GM21576 (cell line): ENCODE results near the gene SLC44A4.
"Not testable (repeated sequence)": the region's sequence is repeated elsewhere in the genome, so short reads cannot be mapped to it uniquely, and the experiment has no call there.

Experiments used
- ATAC-seq: cut with Tn5 transposase; IDR thresholded peaks from one replicate; pipeline ENCODE4 v1.9.1; 2021; ENCODE audit warnings: mild to moderate bottlenecking, moderate library complexity; ENCODE audit not compliant: unreplicated experiment

Gene SLC44A4

DNA sequence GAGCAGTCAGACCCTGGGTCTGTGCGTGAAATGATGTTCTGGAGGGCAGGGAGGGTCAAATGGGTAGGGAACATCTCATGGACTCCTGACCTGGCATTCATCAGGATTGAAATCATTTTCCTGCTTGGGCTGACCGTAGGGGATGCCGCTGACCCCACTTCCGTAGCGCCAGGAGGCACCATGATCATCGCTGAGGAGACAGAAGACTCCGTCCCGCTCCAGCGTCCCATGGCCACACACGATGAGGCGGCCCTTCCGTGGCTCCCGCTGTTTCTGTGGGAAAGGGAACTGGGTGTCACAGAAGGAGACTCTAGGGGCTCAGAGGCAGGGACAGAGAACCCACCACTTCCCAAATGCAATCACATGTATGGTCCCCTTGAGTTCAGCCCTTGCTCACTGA, 18.4 kb downstream of the SLC44A4 start:
- no peak for ATAC-seq

DNA sequence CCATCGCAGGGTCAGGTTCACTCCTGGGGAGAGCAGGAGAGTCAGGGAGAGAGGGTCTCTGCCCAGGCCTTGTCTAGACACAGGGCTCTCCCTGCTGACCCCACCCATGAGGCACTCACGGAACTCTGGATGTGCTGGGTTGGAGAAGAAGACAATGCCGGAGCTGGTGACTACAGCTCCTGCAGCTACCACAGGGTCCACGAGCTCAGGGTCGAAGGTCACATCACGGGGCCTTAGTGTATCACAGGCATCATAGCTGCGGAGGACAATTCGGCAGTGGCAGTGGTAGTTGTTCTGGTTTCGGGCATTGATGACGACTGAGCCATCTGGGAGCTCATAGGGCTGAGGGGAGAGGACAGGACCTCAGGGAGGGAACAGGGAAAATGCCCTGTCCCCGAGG, 18.9 kb downstream of the SLC44A4 start:
- no peak for ATAC-seq

DNA sequence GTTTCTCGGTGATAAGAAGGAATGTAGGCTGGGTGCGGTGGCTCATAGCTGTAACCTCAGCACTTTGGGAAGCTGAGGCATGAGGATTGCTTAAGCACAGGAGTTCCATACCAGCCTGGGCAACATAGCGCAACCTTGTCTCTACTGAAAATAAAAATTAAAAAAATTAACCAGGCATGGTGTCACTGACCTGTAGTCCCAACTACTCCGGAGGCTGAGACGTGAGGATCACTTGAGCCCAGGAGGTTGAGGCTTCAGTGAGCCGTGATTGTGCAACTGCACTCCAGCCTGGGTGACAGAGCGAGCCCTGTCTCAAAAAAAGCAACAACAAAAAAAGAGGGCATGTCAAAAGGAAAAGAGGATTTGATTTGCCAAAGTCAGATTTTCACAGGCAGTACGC, 20.1 kb downstream of the SLC44A4 start:
- ATAC-seq = no peak

DNA sequence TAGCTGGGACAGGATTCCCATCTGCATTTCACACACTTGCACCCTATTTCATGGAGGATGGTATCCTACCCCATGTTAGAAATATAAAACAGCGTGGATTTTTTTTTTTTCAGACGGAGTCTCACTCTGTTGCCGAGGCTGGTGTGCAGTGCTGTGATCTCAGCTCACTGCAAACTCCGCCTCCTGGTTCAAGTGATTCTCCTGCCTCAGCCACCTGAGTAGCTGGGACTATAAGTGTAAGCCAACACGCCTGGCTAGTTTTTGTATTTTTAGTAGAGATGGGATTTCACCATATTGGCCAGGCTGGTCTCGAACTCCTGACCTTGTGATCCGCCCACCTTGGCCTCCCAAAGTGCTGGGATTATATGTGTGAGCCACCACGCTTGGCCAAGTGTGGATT, 21.0 kb downstream of the SLC44A4 start:
- ATAC-seq = not testable (repeated sequence)

DNA sequence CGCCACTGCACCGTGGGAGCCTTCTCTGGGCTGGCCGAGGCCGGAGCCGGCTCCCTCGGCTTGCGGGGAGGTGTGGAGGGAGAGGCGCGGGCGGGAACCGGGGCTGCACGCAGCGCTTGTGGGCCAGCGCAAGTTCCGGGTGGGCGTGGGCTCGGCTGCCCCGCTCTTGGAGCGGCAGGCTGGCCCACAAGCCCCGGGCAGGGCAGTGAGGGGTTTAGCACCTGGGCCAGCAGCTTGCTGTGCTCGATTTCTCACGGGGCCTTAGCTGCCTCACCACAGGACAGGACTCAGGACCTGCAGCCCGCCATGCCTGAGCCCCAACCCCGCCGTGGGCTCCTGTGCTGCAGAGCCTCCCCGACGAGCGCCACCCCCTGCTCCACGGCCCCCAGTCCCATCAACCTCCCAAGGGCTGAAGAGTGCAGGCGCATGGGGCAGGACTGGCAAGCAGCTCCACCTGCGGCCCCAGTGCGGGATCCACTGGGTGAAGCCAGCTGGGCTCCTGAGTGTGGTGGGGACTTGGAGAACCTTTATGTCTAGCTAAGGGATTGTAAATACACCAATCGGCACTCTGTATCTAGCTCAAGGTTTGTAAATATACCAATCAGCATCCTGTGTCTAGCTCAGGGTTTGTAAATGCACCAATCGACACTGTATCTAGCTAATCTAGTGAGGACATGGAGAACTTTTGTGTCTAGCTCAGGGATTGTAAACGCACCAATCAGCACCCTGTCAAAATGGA, 26.6 kb downstream of the SLC44A4 start:
- not testable (repeated sequence) for ATAC-seq

DNA sequence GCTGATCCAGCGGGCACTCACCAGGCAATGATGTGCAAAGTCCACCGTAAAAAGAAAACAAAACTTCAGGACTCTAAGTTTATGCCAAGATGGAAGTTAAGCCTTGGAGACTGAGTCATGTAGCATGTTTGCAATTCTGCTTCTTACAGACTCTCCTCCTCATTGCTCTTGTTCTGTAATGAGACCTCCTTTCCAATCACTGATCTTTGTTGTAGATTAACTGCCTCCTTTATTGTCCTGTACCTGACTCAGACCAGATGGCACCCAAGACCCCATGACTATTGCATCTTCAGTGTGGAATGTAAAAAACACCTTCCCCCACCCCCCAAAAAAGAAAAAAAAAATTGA, 27.3 kb downstream of the SLC44A4 start:
- ATAC-seq = no peak

DNA sequence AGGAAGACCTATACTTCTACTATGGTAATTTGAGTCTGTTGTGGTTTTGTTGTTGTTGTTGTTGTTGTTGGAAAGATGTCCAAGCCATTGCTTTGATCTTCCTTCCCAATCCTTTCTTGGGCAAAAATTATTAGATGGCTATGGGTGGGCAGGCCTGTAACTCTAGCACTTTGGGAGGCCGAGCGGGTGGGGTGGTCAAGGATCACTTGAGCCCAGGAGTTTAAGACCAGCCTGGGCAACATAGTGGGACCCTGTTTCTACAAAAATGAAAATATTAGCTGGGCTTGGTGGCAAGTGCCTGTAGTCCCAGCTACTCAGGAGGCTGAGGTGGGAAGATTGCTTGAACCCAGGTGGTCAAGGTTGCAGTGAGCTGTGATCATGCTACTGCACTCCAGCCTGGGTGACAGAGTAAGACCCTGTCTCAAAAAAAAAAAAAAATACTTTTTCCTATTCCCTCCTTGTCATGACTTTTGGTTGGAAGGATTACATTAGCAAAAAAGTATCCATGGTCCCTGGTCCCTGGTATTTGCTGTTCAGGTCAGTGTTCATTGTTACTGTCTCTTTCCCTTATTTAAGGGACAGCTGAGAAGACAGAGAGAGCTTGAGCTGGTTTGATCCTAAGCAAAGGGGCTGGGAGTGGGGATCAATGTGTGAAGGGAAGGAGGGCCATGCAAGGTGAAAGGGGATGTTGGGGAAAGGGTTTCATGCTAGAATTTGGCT, 27.9 kb downstream of the SLC44A4 start:
- ATAC-seq = no peak

DNA sequence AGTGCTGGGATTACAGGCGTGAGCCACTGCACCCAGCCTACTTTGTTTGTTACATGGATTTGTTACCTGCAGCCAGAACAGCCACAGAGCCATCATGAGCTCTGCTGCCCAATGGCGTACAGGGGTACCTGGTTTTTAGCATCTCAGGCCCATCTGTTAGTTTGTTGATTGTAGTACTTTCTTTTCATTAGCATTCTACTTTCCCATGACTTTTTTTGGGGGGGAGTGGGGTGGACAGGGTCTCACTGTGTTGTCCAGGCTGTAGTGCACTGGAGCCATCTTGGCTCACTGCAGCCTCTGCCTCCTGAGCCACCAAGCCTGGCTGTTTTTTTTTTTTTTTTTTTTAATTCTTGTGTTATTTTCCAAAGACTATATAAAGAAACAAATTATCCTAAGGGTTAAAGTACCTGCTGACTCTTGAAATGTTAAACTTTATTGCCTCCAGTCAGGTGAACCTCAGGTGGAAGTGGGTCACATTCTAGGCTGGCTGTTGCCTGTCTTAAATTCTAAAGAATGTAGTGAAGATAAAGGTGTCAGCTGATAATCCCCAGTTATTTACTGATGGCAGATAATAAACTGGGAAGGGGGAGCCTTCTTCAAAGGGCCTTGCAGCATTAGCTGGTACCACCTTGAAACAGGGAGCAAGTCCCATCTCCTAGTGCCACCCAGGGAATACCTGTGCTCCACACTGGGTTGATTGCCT, 31.4 kb downstream of the SLC44A4 start:
- no peak for ATAC-seq

DNA sequence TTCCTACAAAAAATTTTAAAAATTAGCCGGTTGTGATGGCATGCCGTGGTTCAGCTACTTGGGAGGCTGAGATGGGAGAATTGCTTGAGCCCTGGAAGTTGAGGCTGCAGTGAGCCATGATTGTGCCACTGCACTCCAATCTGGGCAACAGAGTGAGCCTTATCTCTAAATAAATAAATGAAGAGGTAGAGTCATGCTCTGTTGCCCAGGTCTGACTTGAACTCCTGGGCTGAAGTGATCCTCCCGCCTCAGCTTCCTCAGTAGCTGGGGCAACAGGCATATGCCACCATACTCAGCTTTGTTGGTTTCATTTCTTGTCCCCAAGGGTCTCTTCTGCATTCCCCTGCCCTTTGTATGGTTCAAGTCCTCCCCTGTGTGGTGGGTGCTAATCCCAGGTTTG, 34.3 kb downstream of the SLC44A4 start:
- ATAC-seq = no peak

DNA sequence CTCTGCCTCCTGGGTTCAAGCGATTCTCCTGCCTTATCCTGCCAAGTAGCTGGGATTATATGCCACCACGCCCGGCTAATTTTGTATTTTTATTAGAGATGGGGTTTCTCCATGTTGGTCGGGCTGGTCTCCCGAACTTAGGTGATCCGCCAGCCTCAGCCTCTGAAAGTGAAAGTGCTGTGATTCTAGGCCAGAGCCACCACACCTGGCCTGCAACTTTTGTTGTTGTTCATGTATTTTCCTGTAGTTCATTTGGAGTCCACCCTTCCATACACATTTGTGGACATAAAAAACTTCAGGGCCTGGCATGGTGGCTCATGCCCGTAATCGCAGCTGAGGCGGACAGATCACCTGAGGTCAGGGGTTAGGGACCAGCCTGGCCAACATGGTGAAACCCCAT, 36.7 kb downstream of the SLC44A4 start:
- ATAC-seq = no peak

DNA sequence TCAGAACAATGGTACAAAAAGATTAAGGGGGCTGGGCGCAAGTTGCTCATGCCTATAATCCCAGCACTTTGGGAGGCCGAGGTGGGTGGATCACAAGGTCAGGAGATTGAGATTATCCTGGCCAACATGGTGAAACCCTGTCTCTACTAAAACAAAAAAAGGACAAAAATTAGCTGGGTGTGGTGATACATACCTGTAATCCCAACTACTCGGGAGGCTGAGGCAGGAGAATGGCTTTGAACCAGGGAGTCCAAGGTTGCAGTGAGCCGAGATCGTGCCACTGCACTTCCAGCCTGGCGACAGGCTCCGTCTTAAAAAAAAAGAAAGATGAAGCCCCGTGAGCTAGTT, 39.0 kb downstream of the SLC44A4 start:
- ATAC-seq = not testable (repeated sequence)

DNA sequence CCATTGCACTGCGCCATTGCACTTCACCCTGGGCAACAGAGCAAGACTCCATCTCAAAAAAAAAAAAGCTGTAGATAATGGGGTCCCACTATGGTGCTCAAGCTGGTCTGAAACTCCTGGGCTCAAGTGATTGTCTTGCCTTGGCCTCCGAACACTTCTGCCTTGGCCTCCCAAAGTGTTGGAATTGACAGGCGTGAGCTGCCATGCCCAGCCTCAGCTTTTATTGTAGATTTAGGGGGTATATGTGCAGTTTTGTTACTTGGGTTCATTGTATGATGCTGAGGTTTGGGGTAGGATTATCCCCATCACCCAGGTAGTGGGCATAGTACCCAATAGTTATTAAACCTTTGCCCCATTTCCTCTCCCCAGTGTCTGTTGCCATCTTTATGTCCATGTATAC, 39.8 kb downstream of the SLC44A4 start:
- no peak for ATAC-seq

DNA sequence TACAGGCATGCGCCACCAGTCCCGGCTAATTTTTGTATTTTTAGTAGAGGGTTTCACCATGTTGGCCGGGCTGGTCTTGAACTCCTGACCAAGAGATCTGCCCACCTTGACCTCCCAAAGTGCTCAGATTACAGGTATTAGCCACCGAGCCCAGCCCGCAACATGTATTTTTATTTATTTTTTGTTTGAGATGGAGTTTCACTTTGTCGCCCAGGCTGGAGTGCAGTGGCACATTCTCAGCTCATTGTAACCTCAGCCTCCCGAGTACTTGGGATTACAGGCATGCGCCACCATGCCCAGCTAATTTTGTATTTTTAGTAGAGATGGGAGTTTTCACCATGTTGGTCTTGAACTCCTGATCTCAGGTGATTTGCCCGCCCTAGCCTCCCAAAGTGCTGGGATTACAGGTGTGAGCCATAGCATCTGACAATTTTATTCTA, 40.7 kb downstream of the SLC44A4 start:
- not testable (repeated sequence) for ATAC-seq

DNA sequence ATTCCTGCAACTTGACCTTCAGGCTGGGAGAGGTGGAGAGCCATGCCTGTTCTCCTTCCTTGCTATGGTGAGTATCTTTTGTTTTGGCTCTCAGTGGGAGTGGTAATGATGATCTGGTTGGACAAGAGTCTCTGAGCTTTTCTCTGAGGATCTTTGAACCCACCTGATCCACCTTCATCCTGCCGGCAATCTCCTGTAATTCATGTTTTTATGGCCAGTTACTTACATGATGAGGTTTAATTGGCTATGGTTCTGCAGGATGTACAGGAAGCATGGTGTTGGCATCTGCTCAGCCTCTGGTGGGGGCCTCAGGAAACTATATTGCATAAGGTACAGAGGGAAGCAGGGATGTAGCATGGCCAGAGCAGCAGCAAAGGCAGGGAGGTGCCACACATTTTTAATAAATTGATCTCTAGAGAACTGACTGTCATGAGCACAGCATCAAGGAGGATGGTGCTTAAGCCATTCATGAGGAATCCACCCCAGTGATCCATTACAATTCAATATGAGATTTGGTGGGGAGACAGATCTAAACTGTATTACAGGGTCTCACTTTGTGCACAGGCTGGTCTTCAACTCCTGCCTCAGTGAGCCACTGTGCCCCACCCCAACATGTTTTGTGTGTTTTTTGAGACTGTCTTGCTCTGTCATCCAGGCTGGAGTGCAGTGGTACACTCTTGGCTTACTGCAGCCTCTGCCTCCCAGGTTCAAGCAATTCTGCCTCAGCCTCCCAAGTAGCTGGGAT, 41.3 kb downstream of the SLC44A4 start:
- ATAC-seq = no peak

DNA sequence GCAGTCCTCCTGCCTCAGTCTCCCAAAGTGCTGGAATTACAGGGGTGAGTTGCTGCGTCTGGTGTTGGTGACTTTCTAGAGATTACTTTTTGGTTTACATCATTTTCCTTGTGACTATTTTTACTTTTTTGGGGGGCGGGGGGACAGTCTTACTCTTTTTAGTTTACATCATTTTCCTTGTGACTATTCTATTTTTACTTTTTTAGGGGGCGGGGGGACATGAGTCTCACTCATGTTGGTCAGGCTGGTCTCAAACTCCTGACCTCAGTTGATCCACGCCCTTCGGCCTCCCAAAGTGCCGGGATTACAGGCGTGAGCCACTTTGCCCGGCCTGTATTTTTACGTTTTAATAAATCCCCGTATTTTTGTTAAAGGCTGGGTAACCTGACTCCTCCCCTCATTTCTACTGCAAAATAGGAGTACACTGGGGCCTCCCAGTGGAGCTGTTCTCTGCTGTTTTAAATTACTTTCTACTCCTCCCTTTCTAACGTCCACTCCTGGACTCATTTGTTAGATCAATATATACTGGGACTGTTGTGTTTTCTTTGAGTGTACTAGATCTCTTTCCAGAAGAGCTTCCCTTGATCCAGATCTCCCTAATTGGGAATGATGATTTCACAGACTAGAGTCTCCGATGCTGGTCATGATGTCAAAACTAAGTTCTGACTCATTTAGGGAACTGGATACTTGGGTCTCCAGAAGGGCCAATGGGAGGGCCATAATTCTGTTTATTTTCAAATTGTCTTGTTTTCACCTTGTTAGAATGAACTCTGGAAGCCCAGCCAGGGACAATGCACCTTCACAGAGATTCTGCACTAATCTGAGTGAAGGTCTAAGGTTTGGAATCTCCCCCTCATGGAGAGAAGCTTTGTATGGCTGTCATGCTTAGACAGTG, 42.1 kb downstream of the SLC44A4 start:
- no peak for ATAC-seq

DNA sequence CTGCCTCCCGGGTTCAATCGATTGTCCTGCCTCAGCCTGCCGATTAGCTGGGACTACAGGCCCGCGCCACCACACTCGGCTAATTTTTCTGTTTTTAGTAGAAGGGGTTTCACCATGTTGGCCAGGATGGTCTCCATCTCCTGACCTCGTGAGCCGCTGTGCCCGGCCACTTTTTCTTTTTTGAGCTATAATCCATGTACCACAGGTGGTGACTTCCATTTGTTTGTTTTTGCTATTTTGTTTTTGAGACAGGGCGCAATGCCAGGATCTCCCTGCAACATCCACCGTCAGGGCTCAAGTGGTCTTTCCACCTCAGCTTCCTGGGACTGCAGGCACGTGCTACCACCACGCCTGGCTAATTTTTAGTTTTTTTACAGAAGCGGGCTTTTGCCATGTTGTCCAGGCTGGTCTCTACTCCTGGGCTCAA, 42.7 kb downstream of the SLC44A4 start:
- no peak for ATAC-seq

DNA sequence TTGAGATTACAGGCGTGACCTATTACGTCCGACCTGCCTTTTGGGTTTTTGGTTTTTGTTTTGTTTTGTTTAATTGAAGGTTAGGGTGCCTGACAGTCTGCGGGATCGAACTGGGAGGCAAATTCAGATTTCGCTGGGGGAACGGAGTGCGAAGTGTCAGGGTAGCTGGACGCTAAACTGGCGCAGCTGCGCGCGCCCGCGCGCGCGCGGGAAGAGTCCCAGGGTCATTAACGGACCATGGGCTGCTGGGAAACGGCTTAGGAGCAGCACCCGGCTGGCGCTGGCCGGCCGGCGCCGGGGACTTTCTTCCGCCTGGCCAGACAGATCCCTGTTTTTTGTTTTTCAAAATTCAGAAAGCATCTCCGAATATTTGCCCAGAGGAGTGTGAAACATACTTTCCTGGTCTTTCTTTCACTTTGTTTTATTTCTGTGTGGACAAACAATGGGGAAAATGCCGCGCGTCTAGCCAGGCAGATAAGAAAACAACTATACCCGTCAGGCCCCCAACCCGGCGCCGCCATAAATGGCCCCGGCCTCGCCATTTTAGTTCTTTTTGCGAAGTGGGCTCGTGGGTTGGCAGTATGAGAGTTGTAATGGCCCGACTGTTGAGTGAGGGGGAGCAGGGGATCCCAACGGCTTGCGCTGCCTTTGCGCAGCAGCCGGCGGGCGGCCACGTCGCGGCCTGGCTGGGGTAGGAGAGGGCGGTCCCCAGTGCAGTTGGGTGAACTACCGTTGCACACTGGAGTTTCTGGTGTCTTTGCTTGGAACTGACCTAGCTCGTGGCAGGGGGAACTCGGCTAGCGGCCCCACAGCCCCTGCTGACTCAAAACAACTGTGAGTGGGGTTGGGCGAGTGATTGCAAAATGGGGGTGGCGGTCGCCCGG, 44.2 kb downstream of the SLC44A4 start:
- ATAC-seq = no peak

DNA sequence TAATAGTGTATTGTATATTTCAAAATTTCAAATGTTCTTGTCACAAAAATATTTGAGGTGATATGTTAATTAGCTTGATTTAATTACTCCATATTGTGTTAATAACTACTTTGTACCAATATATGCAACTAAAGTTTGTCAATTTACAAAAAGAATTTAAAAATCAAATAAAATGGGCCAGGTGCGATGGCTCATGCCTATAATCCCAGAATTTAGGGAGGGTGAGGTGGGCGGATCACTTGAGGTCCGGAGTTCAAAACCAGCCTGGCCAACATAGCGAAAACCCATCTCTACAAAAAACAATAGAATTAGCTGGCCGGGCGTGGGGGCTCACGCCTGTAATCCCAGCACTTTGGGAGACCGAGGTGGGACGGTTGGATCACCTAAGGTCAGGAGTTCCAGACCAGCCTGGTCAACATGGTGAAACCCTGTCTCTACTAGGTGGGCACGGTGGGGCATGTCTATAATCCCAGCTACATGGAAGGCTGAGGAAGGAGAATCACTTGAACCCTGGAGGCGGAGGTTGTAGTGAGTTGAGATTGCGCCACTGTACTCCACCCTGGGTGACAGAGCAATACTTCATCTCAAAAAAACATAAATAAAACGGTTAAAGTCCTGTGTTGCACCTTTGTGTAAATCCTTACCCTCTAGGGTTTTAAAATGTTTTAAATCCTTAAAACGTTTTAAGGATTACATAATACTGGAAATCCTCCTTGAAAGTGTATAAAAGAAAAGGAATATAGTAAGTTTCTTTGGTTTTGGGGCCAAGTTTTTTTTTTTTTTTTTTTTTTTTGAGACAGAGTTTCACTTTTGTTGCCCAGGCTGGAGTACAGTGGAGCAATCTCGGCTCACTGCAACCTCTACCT, 47.2 kb downstream of the SLC44A4 start:
- ATAC-seq = no peak
